SK-N-SH treated with all-trans-retinoic acid at 6 μM for 48 hours (cell line): ENCODE results near the gene KLHDC2.
"Not testable (repeated sequence)": the region's sequence is repeated elsewhere in the genome, so short reads cannot be mapped to it uniquely, and the experiment has no call there.

Source experiments
- ARNTL ChIP-seq: fragments of 450-650 bp; formaldehyde crosslinking; IDR thresholded peaks from 2 replicates; pipeline ENCODE4 v1.5.0; 2020; ENCODE audit warnings: low read depth, mild to moderate bottlenecking, moderate library complexity, borderline replicate concordance
- CREB5 ChIP-seq: fragments of 250-450 bp; sonication (Bioruptor Pico); IDR thresholded peaks from 2 replicates; pipeline ENCODE4 v1.5.1; 2020; ENCODE audit warnings: low read depth, mild to moderate bottlenecking, moderate library complexity
- CSDC2 ChIP-seq: fragments of 250-450 bp; sonication (Bioruptor Pico); IDR thresholded peaks from 2 replicates; pipeline ENCODE4 v1.5.0; 2020; ENCODE audit warnings: mild to moderate bottlenecking, moderate library complexity
- ISL1 ChIP-seq: fragments of 250-450 bp; sonication (Bioruptor Pico); IDR thresholded peaks from 2 replicates; pipeline ENCODE4 v2.1.2; 2022; ENCODE audit warnings: mild to moderate bottlenecking, moderate library complexity
- PPARA ChIP-seq: fragments of 250-450 bp; sonication (Bioruptor Pico); IDR thresholded peaks from 2 replicates; pipeline ENCODE4 v1.5.0; 2020; ENCODE audit warnings: mild to moderate bottlenecking, borderline replicate concordance
- TCF4 ChIP-seq: fragments of 250-450 bp; sonication (Bioruptor Pico); IDR thresholded peaks from 2 replicates; pipeline ENCODE4 v1.8.0; 2021; ENCODE audit warnings: mild to moderate bottlenecking, moderate library complexity, borderline replicate concordance
- TOX ChIP-seq: fragments of 250-450 bp; sonication (Bioruptor Pico); IDR thresholded peaks from 2 replicates; pipeline ENCODE4 v1.8.0; 2021; ENCODE audit warnings: mild to moderate bottlenecking, moderate library complexity, borderline replicate concordance
- TSHZ2 ChIP-seq: fragments of 250-450 bp; sonication (Bioruptor Pico); IDR thresholded peaks from 2 replicates; pipeline ENCODE4 v1.5.0; 2020; ENCODE audit warnings: mild to moderate bottlenecking, moderate library complexity
- ZC3H10 ChIP-seq: fragments of 250-450 bp; sonication (Bioruptor Pico); IDR thresholded peaks from 2 replicates; pipeline ENCODE4 v1.5.1; 2021; ENCODE audit warnings: mild to moderate bottlenecking, moderate library complexity
- ZFP3 ChIP-seq: fragments of 250-450 bp; sonication (Bioruptor Pico); IDR thresholded peaks from 2 replicates; pipeline ENCODE4 v1.5.0; 2020; ENCODE audit warnings: mild to moderate bottlenecking, moderate library complexity
- ZFP30 ChIP-seq: fragments of 450-650 bp; formaldehyde crosslinking; IDR thresholded peaks from 2 replicates; pipeline ENCODE4 v1.5.0; 2022; ENCODE audit warnings: mild to moderate bottlenecking, moderate library complexity
- ZNF565 ChIP-seq: fragments of 450-650 bp; formaldehyde crosslinking; conservative IDR thresholded peaks from 2 replicates; pipeline ENCODE4 v1.5.0; 2020; ENCODE audit warnings: low read depth, mild to moderate bottlenecking, moderate library complexity
- ZNF8 ChIP-seq: fragments of 450-650 bp; formaldehyde crosslinking; IDR thresholded peaks from 2 replicates; pipeline ENCODE4 v1.5.0; 2020; ENCODE audit warnings: mild to moderate bottlenecking, moderate library complexity
- TF ChIP-seq, protein P1 (sequence below): fragments of 250-450 bp; sonication (Bioruptor Pico); IDR thresholded peaks from 2 replicates; pipeline ENCODE4 v1.8.0; 2020; ENCODE audit warnings: mild to moderate bottlenecking, moderate library complexity, borderline replicate concordance

DNA sequence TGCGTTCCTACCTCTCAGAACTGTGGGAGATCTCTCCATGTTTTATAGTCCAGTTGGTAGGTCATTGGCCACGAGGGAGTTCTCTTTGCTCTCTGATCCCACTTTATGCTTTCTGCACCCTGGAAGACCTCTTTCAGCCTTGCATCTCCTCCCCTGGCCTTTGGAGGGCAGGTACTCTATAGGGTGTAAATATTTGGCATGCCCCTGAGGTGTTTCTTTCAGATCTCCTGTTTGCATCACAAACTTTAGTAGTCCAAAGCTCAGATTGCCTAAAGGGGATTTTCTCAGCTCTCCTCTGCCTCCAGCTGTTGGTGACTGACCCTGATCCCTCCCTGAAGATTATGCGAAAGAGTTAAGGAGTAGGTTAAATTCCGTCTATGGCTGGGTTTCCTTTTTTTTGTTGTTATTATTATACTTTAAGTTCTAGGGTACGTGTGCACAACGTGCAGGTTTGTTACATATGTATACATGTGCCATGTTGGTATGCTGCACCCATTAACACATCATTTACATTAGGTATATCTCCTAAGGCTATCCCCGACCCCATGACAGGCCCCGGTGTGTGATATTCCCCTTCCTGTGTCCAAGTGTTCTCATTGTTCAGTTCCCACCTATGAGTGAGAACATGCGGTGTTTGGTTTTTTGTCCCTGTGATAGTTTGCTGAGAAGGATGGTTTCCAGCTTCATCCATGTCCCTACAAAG is 46.1 kb upstream of the KLHDC2 start:
- TF ChIP-seq ZNF565 (CRISPR knock-in tag); CREB5; ZNF8; ZFP30; TSHZ2 (CRISPR knock-in tag); CSDC2 (CRISPR knock-in tag); PPARA (CRISPR knock-in tag); ZC3H10 (CRISPR knock-in tag); TOX (CRISPR knock-in tag); ARNTL (CRISPR knock-in tag); TCF4; ISL1 (CRISPR knock-in tag); ZFP3 (CRISPR knock-in tag): not testable (repeated sequence)
- TF ChIP-seq, protein P1, sequence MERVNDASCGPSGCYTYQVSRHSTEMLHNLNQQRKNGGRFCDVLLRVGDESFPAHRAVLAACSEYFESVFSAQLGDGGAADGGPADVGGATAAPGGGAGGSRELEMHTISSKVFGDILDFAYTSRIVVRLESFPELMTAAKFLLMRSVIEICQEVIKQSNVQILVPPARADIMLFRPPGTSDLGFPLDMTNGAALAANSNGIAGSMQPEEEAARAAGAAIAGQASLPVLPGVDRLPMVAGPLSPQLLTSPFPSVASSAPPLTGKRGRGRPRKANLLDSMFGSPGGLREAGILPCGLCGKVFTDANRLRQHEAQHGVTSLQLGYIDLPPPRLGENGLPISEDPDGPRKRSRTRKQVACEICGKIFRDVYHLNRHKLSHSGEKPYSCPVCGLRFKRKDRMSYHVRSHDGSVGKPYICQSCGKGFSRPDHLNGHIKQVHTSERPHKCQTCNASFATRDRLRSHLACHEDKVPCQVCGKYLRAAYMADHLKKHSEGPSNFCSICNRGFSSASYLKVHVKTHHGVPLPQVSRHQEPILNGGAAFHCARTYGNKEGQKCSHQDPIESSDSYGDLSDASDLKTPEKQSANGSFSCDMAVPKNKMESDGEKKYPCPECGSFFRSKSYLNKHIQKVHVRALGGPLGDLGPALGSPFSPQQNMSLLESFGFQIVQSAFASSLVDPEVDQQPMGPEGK (CRISPR knock-in tag) = not testable (repeated sequence)
